Femur (tissue), 1 donor: Measurements from ENCODE around the gene DNAH17.

Experiments used
- DNase-seq: peaks from one replicate; pipeline ENCODE4 v3.0.0-alpha.2; 2017

The DNAH17 gene

GRCh38 chr17:78408476-78409050 lies 168.6 kb downstream of the DNAH17 start:
- no peak for DNase-seq

GRCh38 chr17:78407387-78408000 lies 169.7 kb downstream of the DNAH17 start:
- DNase-seq: no peak

- DNase-seq: no peak
Observed at GRCh38 chr17:78406920-78407319, 170.3 kb downstream of the DNAH17 start.

- no peak for DNase-seq
Observed at GRCh38 chr17:78406396-78406795, 170.8 kb downstream of the DNAH17 start.

- DNase-seq: no peak
Observed at GRCh38 chr17:78403822-78404221, 173.4 kb downstream of the DNAH17 start.

DNA sequence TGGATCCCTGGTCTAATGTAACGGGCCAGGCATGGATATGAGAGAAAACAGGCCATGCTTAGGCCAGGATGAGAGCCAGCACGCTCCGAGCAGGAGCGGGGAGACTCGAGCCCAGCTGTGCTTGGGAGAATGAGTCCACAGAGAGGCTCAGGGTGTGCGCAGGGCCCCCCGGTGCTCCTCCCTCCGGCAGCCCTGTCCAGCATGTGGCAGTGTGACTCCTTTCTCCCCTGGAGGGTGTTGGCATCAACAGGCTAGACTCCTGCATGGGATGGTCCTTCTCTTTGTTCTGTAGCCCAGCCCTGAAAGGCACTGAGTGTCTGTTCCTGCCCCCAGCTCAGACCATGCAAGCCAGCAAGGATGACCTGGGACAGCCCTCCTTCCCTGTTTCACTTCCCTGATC lies 175.3 kb downstream of the DNAH17 start:
- DNase-seq: no peak

- DNase-seq: no peak
Observed at GRCh38 chr17:78401246-78401645, 175.9 kb downstream of the DNAH17 start.

DNA sequence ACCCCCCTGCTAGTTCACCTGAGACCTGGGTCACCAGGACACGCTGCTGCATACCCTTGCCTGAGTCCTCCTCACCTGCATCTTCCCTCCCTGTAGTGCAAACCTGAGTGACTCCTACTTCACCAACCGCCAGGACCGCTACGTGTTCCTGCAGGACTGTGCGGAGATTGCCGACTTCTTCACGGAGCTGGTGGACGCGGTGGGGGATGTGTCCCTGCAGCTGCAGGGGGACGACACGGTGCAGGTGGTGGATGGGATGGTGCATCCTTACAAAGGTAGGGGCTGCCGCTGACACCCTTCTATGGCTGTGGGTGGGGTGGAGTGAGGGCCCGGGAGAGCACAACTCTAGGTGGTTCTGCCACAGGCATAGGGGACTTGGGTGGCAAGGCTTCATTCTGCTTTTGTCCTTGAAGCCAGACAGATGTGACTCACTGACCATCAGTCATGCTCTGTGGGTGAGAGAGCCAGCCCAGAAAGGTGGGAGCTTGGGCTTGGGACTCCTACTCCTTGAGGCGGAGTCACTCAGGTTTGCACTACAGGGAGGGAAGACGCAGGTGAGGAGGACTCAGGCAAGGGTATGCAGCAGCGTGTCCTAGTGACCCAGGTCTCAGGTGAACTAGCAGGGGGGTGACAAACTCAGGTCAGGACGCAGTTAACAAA lies 176.5 kb downstream of the DNAH17 start:
- DNase-seq: no peak

DNA sequence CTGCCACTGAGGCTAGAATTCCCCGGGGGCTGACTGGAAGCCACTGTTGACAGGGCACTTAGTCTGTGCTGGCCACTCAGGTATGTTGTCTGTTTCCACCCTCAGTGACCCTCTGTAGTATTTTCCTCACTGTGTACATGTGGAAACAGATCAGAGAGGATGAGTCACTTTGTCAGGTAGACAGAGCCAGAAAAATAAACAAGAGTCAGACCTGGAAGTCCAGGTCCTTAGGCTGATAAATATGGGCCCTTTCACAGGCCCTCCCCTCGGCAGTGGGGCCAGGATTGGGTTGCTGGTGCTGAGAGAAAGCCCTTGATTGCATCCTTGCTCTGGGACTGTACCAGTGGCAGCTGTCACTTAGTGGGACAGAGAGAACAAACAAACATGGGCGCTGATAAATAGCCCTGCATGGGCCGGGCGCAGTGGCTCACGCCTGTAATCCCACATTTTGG lies 177.5 kb downstream of the DNAH17 start:
- DNase-seq: no peak

DNA sequence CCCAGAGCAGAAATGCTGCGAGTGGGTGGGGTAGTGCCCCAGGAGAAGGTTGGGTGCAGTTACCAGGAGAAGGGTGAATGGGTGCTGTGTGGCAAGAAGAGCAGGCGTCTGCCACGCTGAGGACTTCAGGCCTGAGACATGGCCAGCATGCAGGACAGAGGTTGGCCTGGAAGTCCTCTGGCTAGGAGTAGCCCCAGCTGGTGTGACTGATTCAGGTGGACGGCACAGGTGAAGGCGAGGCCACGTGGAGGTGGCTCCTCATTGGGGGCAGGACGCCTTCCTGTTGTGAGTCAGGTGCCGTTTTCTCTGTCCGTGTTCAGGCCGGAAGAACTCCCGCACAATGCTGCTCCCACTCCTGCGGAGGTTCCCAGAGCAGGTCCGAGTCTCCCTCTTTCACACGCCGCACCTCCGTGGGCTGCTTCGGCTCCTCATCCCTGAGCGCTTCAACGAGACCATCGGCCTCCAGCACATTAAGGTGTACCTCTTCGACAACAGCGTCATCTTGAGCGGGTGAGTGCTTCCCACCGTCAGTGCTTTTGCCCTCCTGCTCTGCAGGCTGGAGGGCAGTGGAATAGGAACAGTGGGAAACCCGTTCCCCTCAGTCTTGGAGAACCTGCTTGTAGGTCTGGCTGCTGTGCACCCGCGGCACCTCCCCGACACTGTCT lies 178.0 kb downstream of the DNAH17 start:
- DNase-seq: no peak

DNA sequence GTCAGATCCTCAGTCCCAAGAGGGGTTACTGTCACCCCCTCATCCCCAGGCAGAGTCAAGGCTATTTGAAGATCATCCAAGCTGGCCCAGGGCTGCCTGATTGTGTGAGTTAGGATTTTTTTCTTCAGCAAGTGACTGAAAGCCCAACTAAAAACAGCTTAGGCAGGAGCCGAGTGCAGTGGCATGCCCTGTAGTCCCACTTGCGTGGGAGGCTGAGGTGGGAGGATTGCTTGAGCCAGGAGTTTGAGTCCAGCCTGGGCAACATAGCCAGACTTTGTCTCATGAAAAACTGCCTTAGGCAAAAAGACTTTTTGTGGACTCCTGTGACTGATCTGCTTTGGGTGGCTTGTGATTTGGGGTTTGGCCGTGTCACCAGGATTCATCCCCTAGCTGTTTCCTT lies 178.8 kb downstream of the DNAH17 start:
- DNase-seq: no peak

DNA sequence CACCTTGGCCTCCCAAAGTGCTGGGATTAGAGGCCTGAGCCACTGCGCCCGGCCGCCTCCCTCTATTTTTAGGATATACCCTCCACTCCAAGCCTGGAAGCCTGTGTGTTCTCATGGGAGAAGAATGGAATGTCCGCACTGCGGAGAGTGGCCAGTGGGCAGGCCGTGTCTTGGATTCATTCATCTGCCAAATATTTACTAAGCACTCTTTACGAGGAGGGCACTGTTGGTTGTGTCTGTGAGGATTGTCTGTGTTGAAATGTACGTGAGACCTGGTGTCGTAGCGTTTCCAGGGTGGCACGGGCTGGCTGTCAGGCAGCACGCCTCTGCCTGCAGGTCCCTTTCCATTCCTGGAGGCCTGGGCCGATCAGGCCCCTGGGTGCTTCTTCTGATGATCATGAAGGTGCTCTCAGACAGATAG lies 179.5 kb downstream of the DNAH17 start:
- no peak for DNase-seq

- DNase-seq: peak; percentile 70
Observed at GRCh38 chr17:78396441-78397337, 180.5 kb downstream of the DNAH17 start.

- DNase-seq: no peak
Observed at GRCh38 chr17:78395155-78395554, 182.0 kb downstream of the DNAH17 start.

- no peak for DNase-seq
Observed at GRCh38 chr17:78394209-78394608, 183.0 kb downstream of the DNAH17 start.

DNA sequence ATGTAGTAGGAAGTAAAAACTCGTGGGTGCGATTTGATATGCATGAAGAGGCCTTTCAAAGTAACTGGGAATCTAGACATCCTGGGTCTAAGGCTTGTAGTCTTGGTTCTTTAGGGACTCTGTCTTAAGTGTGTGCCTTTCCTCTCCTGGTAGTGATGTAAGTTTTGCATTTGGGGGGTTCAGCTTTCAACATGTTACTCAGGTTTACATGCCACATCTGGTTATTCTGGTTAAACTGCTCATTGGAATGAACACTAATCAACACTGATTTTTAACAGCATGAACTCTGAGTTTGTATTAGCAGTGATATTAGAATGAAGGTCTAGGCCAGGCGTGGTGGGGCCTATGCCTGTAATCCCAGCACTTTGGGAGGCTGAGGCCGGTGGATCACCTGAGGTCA lies 183.6 kb downstream of the DNAH17 start:
- DNase-seq: no peak

DNA sequence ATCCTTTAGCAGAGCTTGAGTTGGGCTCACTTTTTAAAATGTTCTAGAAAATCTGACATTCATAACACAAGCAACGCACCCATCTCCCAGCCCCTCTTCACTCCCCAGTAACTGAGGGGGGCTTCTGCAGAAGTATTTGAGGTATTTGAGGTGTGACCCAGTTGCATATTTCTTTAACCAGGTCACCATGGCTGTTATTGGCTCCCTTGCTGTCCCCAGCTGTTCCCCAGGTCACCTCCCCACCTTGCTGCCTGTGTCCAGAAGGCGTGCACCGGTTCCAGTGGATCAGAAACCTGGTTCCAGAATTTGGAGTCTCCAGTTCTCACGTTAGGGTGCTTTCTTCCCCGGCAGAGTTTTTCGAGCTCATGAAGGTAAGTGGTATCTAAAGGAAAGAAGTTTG lies 184.9 kb downstream of the DNAH17 start:
- no peak for DNase-seq

DNA sequence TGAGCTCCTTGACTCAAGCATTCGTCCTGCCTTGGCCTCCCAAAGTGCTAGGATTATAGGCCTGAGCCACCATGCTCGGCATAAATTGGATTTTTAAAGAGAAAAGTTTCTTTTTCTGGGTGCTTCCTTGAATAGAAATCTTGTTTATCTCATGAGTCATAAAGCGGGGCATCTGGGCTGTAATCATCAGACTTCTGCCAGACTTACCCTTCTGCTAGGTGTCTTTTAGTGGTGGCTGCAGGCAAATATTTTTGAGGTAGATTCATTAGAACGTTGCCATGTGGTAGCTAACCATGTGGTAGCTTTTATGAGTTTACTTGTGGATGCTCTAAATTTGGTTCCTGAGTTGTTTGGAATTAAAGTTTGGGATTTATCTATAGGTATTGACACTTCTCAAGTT lies 185.4 kb downstream of the DNAH17 start:
- DNase-seq: no peak

GRCh38 chr17:78391051-78391431 lies 186.2 kb downstream of the DNAH17 start:
- no peak for DNase-seq

DNA sequence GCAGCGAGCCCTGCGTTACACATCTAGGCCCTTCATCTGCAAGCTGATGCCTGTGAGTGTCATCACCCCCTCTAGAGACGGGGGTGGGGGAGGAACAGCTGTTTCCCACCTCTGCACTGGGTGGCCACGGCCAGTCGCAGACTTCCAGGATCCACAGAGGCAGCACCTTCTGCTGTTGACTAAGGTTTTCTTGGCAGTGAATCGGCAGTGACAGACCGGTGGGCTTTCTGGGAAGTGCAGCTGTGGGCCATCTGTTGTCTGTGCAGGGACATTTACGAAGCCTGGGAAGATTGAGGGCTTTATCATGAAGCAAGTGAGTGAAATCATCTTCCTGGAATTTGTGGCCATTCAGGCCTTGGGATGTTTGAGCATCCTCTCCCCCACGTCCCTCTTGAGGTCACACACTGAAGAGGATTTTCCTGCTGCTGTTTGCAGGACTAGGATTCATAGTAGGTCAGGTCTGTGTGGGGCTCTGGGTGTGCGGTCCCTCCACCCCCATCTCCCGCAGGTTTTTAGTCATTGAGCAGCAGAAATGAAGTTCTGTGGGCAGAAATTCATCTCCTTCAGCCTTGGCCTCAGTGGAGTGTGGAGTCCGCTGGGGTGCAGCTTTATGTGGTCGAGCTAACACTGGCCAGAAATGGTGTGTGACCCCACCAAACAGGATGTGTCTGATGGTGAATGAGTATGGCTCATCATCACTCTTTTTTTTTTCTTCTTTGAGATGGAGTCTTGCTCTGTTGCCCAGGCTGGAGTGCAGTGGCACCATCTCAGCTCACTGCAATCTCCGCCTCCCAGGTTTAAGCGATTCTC lies 186.8 kb downstream of the DNAH17 start:
- peak; percentile 67 for DNase-seq

DNA sequence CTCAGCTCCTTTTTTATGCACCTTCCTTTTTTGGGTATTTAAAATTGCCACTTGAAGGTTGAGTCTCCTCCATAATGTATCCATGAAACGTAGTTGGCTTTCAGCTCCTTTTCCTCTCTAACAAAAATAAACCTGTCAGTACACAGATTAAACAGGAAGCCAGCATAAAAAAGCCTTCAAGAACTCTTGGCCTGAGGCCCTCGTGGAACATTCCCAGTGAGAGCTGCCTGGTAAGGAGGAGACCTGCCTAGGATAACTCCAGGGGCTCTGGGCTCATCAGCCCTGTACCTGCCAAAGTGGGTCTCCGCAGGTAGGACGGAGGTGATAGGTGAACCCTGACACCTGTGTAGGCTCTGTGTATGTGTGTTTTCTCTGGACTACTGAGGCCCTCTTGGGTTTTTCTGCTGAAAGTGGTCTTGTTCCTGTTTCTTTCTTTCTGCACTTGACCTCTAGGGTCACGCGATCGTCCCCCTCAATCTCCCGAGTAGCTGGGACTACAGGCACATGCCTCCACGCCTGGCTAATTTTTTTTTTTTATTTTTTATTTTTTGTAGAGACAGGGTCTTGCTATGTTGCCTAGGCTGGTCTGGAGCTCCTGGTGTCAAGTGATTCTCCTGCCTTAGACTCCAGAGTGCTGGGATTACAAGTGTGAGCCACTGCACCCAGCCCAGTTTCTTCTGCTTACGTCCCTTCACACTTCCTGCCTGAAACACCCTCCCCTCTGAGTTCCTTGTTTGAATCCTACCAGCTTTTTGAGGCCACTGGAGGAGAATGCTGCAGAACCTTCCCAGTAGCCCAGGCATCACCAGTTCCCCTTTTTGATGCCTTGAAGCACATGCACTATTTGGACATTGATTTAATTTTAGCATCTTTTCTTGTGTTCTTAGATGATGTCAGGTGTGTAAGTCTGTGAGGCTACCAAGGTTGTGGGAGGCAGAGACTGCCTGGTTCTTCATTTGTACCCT lies 188.9 kb downstream of the DNAH17 start:
- DNase-seq: no peak
